ENCODE data around the gene DNAI4.
A peak's percentile ranks its signal among the peaks of the same experiment; 100 is the strongest.
"Not testable (repeated sequence)": the region's sequence is repeated elsewhere in the genome, so short reads cannot be mapped to it uniquely, and the experiment has no call there.

Gene DNAI4

DNA sequence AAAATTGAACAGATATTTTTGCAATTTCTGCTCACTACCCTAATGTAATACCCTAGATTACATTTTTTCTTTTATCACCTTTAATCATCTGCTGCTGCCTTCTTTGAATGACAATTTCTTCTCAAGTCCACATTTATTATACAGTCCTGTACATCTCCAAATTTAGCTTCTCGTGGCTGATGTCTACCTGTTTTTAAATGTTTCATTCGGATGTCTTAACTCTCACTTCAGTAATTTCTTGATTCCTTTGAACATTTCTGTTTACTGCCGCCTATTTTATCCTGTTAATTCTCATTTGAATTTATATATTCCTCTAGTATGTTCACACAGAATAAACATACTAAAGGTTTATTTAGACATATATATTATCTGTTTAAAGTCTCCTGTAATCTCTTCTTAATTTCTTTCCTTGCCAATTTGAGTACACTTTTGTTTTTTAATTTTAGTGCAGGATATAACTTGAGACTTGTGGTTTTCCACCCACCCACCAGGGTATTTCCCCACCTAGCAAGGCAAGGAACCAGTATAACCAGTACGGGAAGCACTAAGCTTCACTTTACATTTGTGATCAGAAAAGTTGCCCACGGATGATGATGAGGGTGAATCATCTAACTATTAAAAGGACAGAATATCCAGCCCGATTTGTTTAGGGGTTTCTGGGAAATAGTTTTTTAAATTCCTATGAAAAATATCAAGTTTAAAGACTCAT lies 136.3 kb downstream of the DNAI4 start:
- peak; percentile 35 for DNase-seq (ENCODE audit: low spot score)
- TF ChIP-seq, protein P1, sequence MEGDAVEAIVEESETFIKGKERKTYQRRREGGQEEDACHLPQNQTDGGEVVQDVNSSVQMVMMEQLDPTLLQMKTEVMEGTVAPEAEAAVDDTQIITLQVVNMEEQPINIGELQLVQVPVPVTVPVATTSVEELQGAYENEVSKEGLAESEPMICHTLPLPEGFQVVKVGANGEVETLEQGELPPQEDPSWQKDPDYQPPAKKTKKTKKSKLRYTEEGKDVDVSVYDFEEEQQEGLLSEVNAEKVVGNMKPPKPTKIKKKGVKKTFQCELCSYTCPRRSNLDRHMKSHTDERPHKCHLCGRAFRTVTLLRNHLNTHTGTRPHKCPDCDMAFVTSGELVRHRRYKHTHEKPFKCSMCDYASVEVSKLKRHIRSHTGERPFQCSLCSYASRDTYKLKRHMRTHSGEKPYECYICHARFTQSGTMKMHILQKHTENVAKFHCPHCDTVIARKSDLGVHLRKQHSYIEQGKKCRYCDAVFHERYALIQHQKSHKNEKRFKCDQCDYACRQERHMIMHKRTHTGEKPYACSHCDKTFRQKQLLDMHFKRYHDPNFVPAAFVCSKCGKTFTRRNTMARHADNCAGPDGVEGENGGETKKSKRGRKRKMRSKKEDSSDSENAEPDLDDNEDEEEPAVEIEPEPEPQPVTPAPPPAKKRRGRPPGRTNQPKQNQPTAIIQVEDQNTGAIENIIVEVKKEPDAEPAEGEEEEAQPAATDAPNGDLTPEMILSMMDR (IDR thresholded peaks at IDR 0.05; ENCODE audit: extremely low read depth, missing control alignments): no peak

DNA sequence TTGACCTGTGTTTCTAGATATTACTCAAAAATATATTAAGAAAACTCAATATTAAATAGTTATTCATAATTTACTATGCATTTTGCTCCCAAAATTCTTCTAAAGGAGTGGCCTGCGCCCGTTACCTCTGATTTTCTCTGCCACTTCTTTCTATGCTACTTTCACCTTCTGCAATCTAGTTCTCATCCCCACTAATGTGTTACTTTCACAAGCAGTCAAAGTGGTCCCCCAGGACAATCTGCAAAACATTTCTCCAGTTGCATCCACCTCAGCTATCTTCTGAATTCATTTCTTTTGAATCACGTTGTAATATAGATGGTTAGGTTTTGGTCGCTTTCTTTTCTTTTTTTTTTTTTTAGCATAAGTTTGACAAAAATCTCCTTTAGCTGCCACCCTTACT lies 137.0 kb downstream of the DNAI4 start:
- no peak for DNase-seq (ENCODE audit: low spot score)
- TF ChIP-seq, protein P1 (IDR thresholded peaks at IDR 0.05; ENCODE audit: extremely low read depth, missing control alignments): no peak

DNA sequence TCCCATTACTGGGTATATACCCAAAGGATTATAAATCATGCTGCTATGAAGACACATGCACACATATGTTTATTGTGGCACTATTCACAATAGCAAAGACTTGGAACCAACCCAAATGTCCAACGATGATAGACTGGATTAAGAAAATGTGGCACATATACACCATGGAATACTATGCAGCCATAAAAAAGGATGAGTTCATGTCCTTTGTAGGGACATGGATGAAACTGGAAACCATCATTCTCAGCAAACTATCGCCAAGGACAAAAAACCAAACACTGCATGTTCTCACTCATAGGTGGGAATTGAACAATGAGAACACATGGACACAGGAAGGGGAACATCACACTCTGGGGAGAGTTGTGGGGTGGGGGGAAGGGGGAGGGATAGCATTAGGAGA lies 138.9 kb downstream of the DNAI4 start:
- not testable (repeated sequence) for DNase-seq (ENCODE audit: low spot score)

DNA sequence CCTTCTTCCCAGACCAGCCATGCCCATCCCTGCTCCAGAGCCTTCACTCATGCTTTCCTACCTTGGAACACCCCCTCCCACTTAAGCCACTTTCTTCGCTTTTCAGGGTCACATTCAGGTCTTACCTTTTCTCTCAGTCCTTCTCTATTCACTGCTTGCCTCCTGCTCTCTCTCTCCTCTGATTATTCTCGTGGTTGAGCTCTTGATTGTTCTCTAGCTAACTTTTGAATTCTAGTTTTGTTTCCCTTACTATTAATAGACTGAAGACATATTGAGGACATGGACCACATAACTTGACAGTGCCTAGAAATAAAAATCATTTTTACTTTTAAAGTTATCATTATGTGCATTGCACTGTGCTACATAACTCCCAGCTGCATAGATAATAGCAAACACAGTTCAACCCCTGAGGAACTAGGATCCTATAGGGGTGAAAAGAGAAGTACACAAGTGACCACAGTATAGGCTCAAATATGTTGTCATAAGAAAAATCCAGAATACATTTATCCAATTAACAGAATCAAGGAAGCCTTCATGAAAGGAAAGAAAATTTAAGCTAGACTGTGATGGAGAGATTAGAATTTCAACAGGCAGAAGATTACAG lies 145.1 kb downstream of the DNAI4 start:
- no peak for DNase-seq (ENCODE audit: low spot score)
- TF ChIP-seq, protein P1 (IDR thresholded peaks at IDR 0.05; ENCODE audit: extremely low read depth, missing control alignments): no peak

DNA sequence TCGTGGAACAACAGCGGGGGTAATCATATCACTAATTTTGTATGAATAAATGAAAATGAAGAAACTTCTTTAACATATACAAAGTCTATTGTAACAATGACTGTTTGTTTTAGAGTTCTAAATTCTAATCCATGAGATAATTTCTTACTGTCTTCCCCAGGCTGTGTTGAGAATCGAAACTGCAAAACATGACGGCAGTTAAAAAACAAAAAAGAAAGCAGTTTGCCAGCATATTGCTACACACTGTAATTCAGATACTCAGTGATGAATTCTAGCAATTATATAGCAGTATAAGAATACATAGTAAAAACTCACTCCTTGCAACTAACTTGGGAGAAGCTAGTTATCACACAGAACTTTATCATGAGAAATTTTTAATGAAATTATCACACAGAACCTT lies 145.7 kb downstream of the DNAI4 start:
- TF ChIP-seq, protein P1 (IDR thresholded peaks at IDR 0.05; ENCODE audit: extremely low read depth, missing control alignments): no peak
- DNase-seq (ENCODE audit: low spot score): no peak

DNA sequence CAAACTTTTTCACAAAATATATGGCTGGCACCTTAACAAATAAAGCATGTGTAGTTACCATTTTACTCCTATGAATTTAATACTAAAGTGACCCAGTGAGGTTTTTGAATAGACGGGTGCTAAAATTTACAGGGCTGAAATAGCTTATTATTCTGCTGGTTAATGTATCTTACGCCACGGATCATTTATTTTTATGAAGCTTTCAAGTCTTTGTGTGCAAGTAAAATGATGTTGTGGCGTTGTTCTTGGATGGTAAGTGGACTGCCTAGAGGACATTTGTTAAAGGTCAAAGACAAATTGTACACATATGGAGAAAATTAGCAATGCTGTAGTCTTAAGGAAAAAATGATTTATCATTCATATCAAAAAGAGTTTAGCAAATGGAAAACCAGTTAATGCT lies 146.4 kb downstream of the DNAI4 start:
- DNase-seq (ENCODE audit: low spot score): no peak
- TF ChIP-seq, protein P1 (IDR thresholded peaks at IDR 0.05; ENCODE audit: extremely low read depth, missing control alignments): no peak

DNA sequence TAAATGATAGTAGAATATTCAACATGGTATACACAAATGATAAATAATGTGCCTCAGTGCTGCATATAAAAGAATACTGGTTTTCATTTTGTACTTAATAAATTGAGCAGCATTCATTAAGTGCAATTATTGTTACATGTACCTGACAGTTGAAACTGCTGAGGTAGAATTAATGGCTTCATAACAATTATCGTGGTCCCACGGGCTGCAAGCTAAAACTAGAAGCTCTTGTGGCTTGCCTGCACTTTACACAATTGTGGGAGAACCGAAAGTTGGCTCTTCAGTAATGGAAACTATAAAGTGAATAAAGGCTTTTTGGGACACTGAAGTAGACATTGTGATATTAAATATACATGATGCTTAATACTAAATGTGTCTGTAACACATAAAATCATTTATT lies 146.8 kb downstream of the DNAI4 start:
- DNase-seq (ENCODE audit: low spot score): no peak
- TF ChIP-seq, protein P1 (IDR thresholded peaks at IDR 0.05; ENCODE audit: extremely low read depth, missing control alignments): no peak

DNA sequence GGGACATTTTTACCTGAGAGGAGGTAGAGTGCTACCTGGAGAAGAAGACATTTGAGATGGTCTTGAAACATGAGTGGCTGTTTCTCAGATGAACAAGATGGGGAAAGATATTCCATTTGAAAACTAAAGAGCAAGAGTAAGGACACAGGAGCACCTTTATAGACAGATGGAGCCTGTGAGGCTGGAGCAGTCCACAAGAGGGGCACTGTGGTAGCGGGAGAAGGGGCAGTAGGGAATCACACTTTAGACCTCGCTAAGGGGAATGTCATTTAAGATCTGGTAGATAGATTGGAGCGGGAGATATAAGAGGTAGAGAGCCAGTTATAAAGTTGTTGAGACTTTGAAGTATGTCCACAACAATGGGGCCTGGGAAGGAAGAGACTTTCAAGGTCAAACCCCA lies 149.0 kb downstream of the DNAI4 start:
- TF ChIP-seq, protein P1 (IDR thresholded peaks at IDR 0.05; ENCODE audit: extremely low read depth, missing control alignments): no peak
- DNase-seq (ENCODE audit: low spot score): no peak

Measured in GM20000 (cell line).